GM21528 (cell line): ENCODE measurements around the gene SETD3.

Source experiments
- ATAC-seq: cut with Tn5 transposase; IDR thresholded peaks from one replicate; pipeline ENCODE4 v1.9.1; 2021; ENCODE audit warnings: mild to moderate bottlenecking, moderate library complexity; ENCODE audit not compliant: unreplicated experiment, low FRiP score

The SETD3 gene

GRCh38 chr14:99517643-99518381 is 37.2 kb upstream of the SETD3 start:
- ATAC-seq, result peak; percentile 15

- no peak for ATAC-seq
Measured at GRCh38 chr14:99516871-99517642, 36.4 kb upstream of the SETD3 start.

- ATAC-seq, result no peak
Measured at GRCh38 chr14:99516156-99516870, 35.7 kb upstream of the SETD3 start.

- ATAC-seq, result no peak
Measured at GRCh38 chr14:99515301-99516155, 34.9 kb upstream of the SETD3 start.

- ATAC-seq, result no peak
Measured at GRCh38 chr14:99514552-99515300, 34.1 kb upstream of the SETD3 start.

GRCh38 chr14:99513946-99514551 is 33.4 kb upstream of the SETD3 start:
- ATAC-seq, result no peak

GRCh38 chr14:99513183-99513694 is 32.6 kb upstream of the SETD3 start:
- ATAC-seq, result no peak

GRCh38 chr14:99512571-99513182 is 32.0 kb upstream of the SETD3 start:
- no peak for ATAC-seq

- ATAC-seq, result no peak
Measured at GRCh38 chr14:99512110-99512449, 31.4 kb upstream of the SETD3 start.

GRCh38 chr14:99511421-99512109 is 30.9 kb upstream of the SETD3 start:
- no peak for ATAC-seq

- ATAC-seq, result no peak
Measured at GRCh38 chr14:99510556-99511139, 30.0 kb upstream of the SETD3 start.

GRCh38 chr14:99509871-99510555 is 29.4 kb upstream of the SETD3 start:
- ATAC-seq, result no peak

- ATAC-seq, result no peak
Measured at GRCh38 chr14:99508896-99509629, 28.4 kb upstream of the SETD3 start.

GRCh38 chr14:99507860-99508640 is 27.4 kb upstream of the SETD3 start:
- no peak for ATAC-seq

GRCh38 chr14:99506276-99506675 is 25.6 kb upstream of the SETD3 start:
- no peak for ATAC-seq

- ATAC-seq, result no peak
Measured at GRCh38 chr14:99505089-99505488, 24.4 kb upstream of the SETD3 start.
